Endodermal cell (in vitro differentiated cells): ENCODE results near the gene LAG3. TPM values are rescaled to one million over a fixed set of nuclear protein-coding genes. Genes with fewer than 3 reads are reported as not detected.

Experiments
- DNase-seq: peaks from one replicate; pipeline ENCODE4 v3.0.0-alpha.2; 2017
- H3K27ac ChIP-seq: 2 replicates; pipeline ENCODE4 v1.5.1; 2013; ENCODE audit warnings: mild to moderate bottlenecking, low read depth, low read length, moderate library complexity
- H3K27me3 ChIP-seq: 2 replicates; pipeline ENCODE4 v1.6.1; 2013; ENCODE audit warnings: mild to moderate bottlenecking, low read length, moderate library complexity; ENCODE audit not compliant: insufficient read depth, control insufficient read depth, poor library complexity, severe bottlenecking
- H3K36me3 ChIP-seq: 2 replicates; pipeline ENCODE4 v1.7.0; 2013; ENCODE audit warnings: mild to moderate bottlenecking, low read length, moderate library complexity; ENCODE audit not compliant: control insufficient read depth, insufficient read depth
- H3K4me1 ChIP-seq: one replicate; pipeline ENCODE4 v1.7.0; 2013; ENCODE audit warnings: low read length; ENCODE audit not compliant: control insufficient read depth, insufficient read depth
- H3K4me3 ChIP-seq: 2 replicates; pipeline ENCODE4 v1.5.1; 2013; ENCODE audit warnings: mild to moderate bottlenecking, low read length, moderate library complexity
- H3K9ac ChIP-seq: 2 replicates; pipeline ENCODE4 v1.6.1; 2013; ENCODE audit warnings: mild to moderate bottlenecking, low read length, moderate library complexity; ENCODE audit not compliant: poor library complexity, severe bottlenecking; ENCODE audit errors: extremely low read depth
- H3K9me3 ChIP-seq: 2 replicates; pipeline ENCODE4 v1.6.1; 2013; ENCODE audit warnings: mild to moderate bottlenecking, low read length, moderate library complexity; ENCODE audit not compliant: control insufficient read depth
- H3K27ac Mint-ChIP-seq: 2 replicates; pipeline ENCODE4 v1.8.0; 2020; ENCODE audit warnings: mixed read lengths
- H3K27me3 Mint-ChIP-seq: 2 replicates; pipeline ENCODE4 v1.8.0; 2021; ENCODE audit warnings: mild to moderate bottlenecking, mixed read lengths; ENCODE audit not compliant: insufficient read depth
- H3K36me3 Mint-ChIP-seq: 2 replicates; pipeline ENCODE4 v1.8.0; 2020; ENCODE audit warnings: low read depth, mixed read lengths
- H3K4me1 Mint-ChIP-seq: 2 replicates; pipeline ENCODE4 v1.8.0; 2020; ENCODE audit warnings: mixed read lengths
- H3K4me3 Mint-ChIP-seq: 2 replicates; pipeline ENCODE4 v1.8.0; 2020; ENCODE audit warnings: mild to moderate bottlenecking, moderate library complexity, mixed read lengths
- H3K9me3 Mint-ChIP-seq: 2 replicates; pipeline ENCODE4 v1.8.0; 2020; ENCODE audit warnings: mild to moderate bottlenecking, mixed read lengths
- WGBS, 2 experiments: methylation state at CpG; one replicate each; pipeline versions ENCODE4 v1.1.5 to v1.1.7; 2013; ENCODE audit warnings: missing lambda C conversion rate in 2 of 2, mixed read lengths in 1 of 2; ENCODE audit not compliant: insufficient coverage in 1 of 2, insufficient read length in 1 of 2; 5-methylcytosine and 5-hydroxymethylcytosine counted together
- total RNA-seq, 2 donors: library from RNA; stranded (reverse); fragmentation: NEBNext Ultra II Directional in 1 of 2; extraction: Animal tissue kit (Norgen Biotek cat#: 25700) in 1 of 2; gene quantifications; 2 replicates in 1 of 2; 3 replicates in 1 of 2; pipeline ENCODE4 v1.2.1, GENCODE V29; 2021
- TF ChIP-seq, protein P1 (sequence below): fragments of 200-600 bp; sonication (generic); conservative IDR thresholded peaks from 2 replicates; pipeline ENCODE4 v1.5.0; 2021; ENCODE audit warnings: antibody characterized with exemption, mild to moderate bottlenecking

Gene LAG3
- total RNA-seq, 2 donors from 2014 or later, result 1.9 to 7.3 TPM

DNA sequence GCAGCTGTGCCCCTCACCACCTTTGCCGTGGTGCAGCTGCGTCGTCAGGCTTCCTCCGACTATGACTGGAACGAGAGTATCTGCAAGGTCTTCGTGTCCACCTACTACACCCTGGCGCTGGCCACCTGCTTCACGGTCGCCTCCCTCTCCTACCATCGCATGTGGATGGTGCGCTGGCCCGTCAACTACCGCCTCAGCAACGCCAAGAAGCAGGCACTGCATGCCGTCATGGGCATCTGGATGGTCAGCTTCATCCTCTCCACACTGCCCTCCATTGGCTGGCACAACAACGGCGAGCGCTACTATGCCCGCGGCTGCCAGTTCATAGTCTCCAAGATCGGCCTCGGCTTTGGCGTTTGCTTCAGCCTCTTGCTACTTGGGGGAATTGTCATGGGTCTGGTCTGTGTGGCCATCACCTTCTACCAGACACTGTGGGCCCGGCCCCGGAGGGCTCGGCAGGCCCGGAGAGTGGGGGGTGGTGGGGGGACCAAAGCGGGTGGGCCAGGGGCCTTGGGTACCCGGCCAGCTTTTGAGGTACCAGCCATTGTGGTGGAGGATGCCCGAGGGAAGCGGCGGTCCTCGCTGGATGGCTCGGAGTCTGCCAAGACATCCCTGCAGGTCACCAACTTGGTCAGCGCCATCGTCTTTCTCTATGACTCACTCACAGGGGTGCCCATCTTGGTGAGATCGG lies 51.9 kb downstream of the LAG3 start:
- Histone ChIP-seq H3K9me3 (no peaks in the 10 kb centered on the region), H3K9ac (no peak overlapping the region), H3K36me3 (no peaks in the 10 kb centered on the region), H3K4me1 (peaks cover 9% of the 10 kb centered on the region), H3K4me3 (no peak overlapping the region), H3K27me3 (peaks cover 19% of the 10 kb centered on the region), H3K27ac (no peak overlapping the region)
- Mint-ChIP-seq H3K9me3 (no peaks in the 10 kb centered on the region), H3K4me3 (peak overlapping the region; percentile 48), H3K4me1 (peaks cover 45% of the 10 kb centered on the region), H3K36me3 (no peaks in the 10 kb centered on the region), H3K27ac (no peak overlapping the region), H3K27me3 (peaks cover 84% of the 10 kb centered on the region)
- DNase-seq, result no peak
- 94% methylated on average over 36 to 37 of the region's 37 CpGs for WGBS, 2 experiments
- TF ChIP-seq, protein P1, sequence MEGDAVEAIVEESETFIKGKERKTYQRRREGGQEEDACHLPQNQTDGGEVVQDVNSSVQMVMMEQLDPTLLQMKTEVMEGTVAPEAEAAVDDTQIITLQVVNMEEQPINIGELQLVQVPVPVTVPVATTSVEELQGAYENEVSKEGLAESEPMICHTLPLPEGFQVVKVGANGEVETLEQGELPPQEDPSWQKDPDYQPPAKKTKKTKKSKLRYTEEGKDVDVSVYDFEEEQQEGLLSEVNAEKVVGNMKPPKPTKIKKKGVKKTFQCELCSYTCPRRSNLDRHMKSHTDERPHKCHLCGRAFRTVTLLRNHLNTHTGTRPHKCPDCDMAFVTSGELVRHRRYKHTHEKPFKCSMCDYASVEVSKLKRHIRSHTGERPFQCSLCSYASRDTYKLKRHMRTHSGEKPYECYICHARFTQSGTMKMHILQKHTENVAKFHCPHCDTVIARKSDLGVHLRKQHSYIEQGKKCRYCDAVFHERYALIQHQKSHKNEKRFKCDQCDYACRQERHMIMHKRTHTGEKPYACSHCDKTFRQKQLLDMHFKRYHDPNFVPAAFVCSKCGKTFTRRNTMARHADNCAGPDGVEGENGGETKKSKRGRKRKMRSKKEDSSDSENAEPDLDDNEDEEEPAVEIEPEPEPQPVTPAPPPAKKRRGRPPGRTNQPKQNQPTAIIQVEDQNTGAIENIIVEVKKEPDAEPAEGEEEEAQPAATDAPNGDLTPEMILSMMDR, result no peak

DNA sequence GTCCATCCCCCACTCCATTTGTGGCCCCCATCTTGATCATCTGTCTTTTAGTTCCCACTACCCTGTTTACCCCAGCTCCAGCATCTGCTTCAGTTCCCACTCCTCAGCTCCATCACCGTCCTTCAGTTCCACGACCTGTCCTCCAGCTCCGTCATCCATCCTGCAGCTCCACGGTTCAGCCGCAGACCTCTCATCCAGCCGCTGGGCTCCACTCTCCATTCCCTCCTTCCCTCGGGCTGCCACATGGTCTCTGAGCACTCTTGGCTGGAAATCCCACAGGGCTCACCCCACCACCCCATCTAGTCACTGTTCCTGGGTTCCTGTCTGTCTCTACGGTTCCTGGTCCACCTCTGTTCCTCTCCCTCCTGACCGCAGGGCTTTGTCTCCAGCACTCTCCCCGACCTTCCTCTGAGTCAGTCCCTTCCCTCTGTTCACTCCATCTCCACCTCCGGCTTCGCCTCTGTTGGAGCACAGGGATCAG lies 52.6 kb downstream of the LAG3 start:
- Histone ChIP-seq H3K4me1 (peaks cover 6% of the 10 kb centered on the region), H3K27me3 (peaks cover 19% of the 10 kb centered on the region), H3K27ac (no peak overlapping the region), H3K36me3 (no peaks in the 10 kb centered on the region), H3K4me3 (no peak overlapping the region), H3K9ac (no peak overlapping the region), H3K9me3 (no peaks in the 10 kb centered on the region)
- Mint-ChIP-seq H3K9me3 (no peaks in the 10 kb centered on the region), H3K4me1 (peaks cover 42% of the 10 kb centered on the region), H3K4me3 (peak overlapping the region; percentile 48), H3K36me3 (no peaks in the 10 kb centered on the region), H3K27me3 (peaks cover 77% of the 10 kb centered on the region), H3K27ac (no peak overlapping the region)
- DNase-seq, result no peak
- WGBS, 2 experiments, result 59 to 60% methylated on average over 12 of the region's 12 CpGs
- TF ChIP-seq, protein P1, result no peak

DNA sequence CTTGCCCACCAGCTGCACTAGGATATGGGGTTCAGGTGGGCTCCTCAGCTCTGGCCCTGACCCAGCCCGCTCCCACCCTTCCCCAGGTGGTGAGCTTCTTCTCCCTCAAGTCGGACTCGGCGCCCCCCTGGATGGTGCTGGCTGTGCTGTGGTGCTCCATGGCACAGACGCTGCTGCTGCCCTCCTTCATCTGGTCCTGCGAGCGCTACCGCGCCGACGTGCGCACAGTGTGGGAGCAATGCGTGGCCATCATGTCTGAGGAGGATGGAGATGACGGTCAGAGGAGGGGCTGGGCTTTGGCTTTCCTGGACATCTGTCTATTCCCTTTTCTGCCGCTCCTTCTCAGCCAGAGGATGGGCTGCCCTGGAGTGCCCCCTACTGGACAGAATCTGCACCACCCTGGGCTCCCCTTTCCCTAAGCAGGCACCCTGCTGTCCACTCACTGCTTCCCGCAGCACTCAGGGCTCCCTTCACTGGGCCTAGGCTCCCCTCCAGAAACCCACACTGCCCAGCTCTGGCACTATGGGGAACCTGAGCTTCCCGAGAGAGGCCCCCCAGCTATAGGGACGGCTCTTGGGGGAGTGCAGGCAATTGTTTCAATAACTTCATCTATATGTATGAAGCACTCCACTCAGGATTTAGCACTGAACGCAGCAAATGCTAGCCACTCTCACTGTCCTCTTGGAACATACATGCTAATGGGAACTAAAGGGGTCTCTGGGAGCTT lies 53.2 kb downstream of the LAG3 start:
- Histone ChIP-seq H3K9me3 (no peaks in the 10 kb centered on the region), H3K27ac (no peak overlapping the region), H3K4me1 (peaks cover 2% of the 10 kb centered on the region), H3K4me3 (no peak overlapping the region), H3K9ac (no peak overlapping the region), H3K27me3 (peaks cover 19% of the 10 kb centered on the region), H3K36me3 (no peaks in the 10 kb centered on the region)
- Mint-ChIP-seq H3K36me3 (no peaks in the 10 kb centered on the region), H3K27me3 (peaks cover 70% of the 10 kb centered on the region), H3K27ac (no peak overlapping the region), H3K4me3 (peak overlapping the region; percentile 48), H3K4me1 (peaks cover 36% of the 10 kb centered on the region), H3K9me3 (no peaks in the 10 kb centered on the region)
- peak; percentile 98 for DNase-seq
- TF ChIP-seq, protein P1, result peak; percentile 100
- 9 to 17% methylated on average over 13 to 19 of the region's 19 CpGs for whole genome bisulfite sequencing, 2 experiments
